Middle frontal gyrus (tissue), 1 donor: ENCODE results near the gene BASP1.
"Not testable (repeated sequence)": the region's sequence is repeated elsewhere in the genome, so short reads cannot be mapped to it uniquely, and the experiment has no call there.

ENCODE experiments used
- DNase-seq: peaks from one replicate; pipeline ENCODE4 v3.0.0-alpha.2; 2015; ENCODE audit warnings: low spot score; ENCODE audit errors: extremely low spot score

The BASP1 gene

GRCh38 chr5:17252543-17252942 lies 35.1 kb downstream of the BASP1 start:
- no peak for DNase-seq

GRCh38 chr5:17255471-17256021 lies 38.1 kb downstream of the BASP1 start:
- no peak for DNase-seq

GRCh38 chr5:17256171-17256570 lies 38.7 kb downstream of the BASP1 start:
- no peak for DNase-seq

- no peak for DNase-seq
Measured at GRCh38 chr5:17256839-17257238, 39.4 kb downstream of the BASP1 start.

- DNase-seq, result no peak
Measured at GRCh38 chr5:17257705-17258273, 40.4 kb downstream of the BASP1 start.

- no peak for DNase-seq
Measured at GRCh38 chr5:17258431-17258830, 41.0 kb downstream of the BASP1 start.

GRCh38 chr5:17259012-17259411 lies 41.6 kb downstream of the BASP1 start:
- DNase-seq, result not testable (repeated sequence)

- no peak for DNase-seq
Measured at GRCh38 chr5:17259630-17260257, 42.3 kb downstream of the BASP1 start.

GRCh38 chr5:17260549-17260948 lies 43.1 kb downstream of the BASP1 start:
- DNase-seq, result no peak

- DNase-seq, result no peak
Measured at GRCh38 chr5:17261075-17261474, 43.6 kb downstream of the BASP1 start.

GRCh38 chr5:17265041-17265440 lies 47.6 kb downstream of the BASP1 start:
- DNase-seq, result no peak

- DNase-seq, result no peak
Measured at GRCh38 chr5:17267106-17267505, 49.7 kb downstream of the BASP1 start.

- no peak for DNase-seq
Measured at GRCh38 chr5:17269201-17269600, 51.8 kb downstream of the BASP1 start.

- DNase-seq, result no peak
Measured at GRCh38 chr5:17272111-17272510, 54.7 kb downstream of the BASP1 start.

- DNase-seq, result no peak
Measured at GRCh38 chr5:17275289-17276158, 58.1 kb downstream of the BASP1 start.

- no peak for DNase-seq
Measured at GRCh38 chr5:17276445-17276844, 59.0 kb downstream of the BASP1 start.

GRCh38 chr5:17277907-17278306 lies 60.5 kb downstream of the BASP1 start:
- DNase-seq, result no peak

- DNase-seq, result no peak
Measured at GRCh38 chr5:17278931-17279330, 61.5 kb downstream of the BASP1 start.

GRCh38 chr5:17279487-17279886 lies 62.1 kb downstream of the BASP1 start:
- no peak for DNase-seq

GRCh38 chr5:17282283-17283120 lies 65.1 kb downstream of the BASP1 start:
- DNase-seq, result no peak

- no peak for DNase-seq
Measured at GRCh38 chr5:17283121-17283415, 65.6 kb downstream of the BASP1 start.
